DOHH2 (cell line): Measurements from ENCODE around the gene NKAIN2.

Experiments used
- CTCF ChIP-seq: fragments of 200-600 bp; sonication (generic); IDR thresholded peaks from one replicate; pipeline ENCODE4 v1.5.1; 2014; ENCODE audit warnings: antibody characterized with exemption, mild to moderate bottlenecking, low read depth, low read length; ENCODE audit not compliant: poor library complexity, severe bottlenecking
- EZH2phosphoT487 ChIP-seq: fragments of 200-600 bp; sonication (generic); IDR thresholded peaks from 2 replicates; pipeline ENCODE4 v1.6.1; 2017; ENCODE audit warnings: borderline replicate concordance, mild to moderate bottlenecking, antibody characterized with exemption, low read length, moderate library complexity, mixed read lengths

GRCh38 chr6:124203101-124203811 lies 399.6 kb downstream of the NKAIN2 start:
- no peak for TF ChIP-seq CTCF
- TF ChIP-seq EZH2phosphoT487 = no peak
